Tibial artery (tissue), 4 donors: ENCODE data around the gene NFU1.

ENCODE experiments used
- DNase-seq, 2 donors: peaks; one replicate each; pipeline ENCODE4 v3.0.0-alpha.2; 2019
- H3K27ac ChIP-seq, 2 donors: fragments of 200-600 bp; sonication (generic) in 1 of 2; 1 replicate in 1 of 2; 2 replicates in 1 of 2; pipeline ENCODE4 v1.5.1; 2018 to 2019; ENCODE audit warnings: mild to moderate bottlenecking in 1 of 2
- H3K27me3 ChIP-seq, 2 donors: fragments of 200-600 bp; sonication (generic) in 1 of 2; one replicate each; pipeline versions ENCODE4 v1.5.1 to v1.6.0; 2016 to 2019
- H3K36me3 ChIP-seq, 3 donors: fragments of 200-600 bp; sonication (generic) in 2 of 3; one replicate each; pipeline ENCODE4 v1.5.1; 2016 to 2019; ENCODE audit warnings: mild to moderate bottlenecking in 2 of 3
- H3K4me1 ChIP-seq, 4 donors: fragments of 200-600 bp; sonication (generic) in 2 of 4; 1 replicate in 3 of 4; 2 replicates in 1 of 4; pipeline ENCODE4 v1.5.1; 2016 to 2019
- H3K4me3 ChIP-seq, 2 donors: fragments of 200-600 bp; sonication (generic) in 1 of 2; 1 replicate in 1 of 2; 2 replicates in 1 of 2; pipeline ENCODE4 v1.5.1; 2018 to 2019; ENCODE audit warnings: mild to moderate bottlenecking in 2 of 2
- H3K9me3 ChIP-seq, 3 donors: fragments of 200-600 bp; sonication (generic) in 1 of 3; one replicate each; pipeline ENCODE4 v1.5.1; 2016 to 2019
- intact Hi-C: fragments of 100-400 bp; cut with DNase I; formaldehyde crosslinking; loops from one replicate; pipeline ENCODE4 v1.15.0; 2023; ENCODE audit warnings: low total_unique reads
- TF ChIP-seq, protein P1 (sequence below), 2 experiments: fragments of 200-600 bp in 1 of 2; fragments of 450-650 bp in 1 of 2; IDR thresholded peaks; one replicate each; pipeline ENCODE4 v1.5.1; 2017 to 2019; ENCODE audit warnings: antibody characterized with exemption in 2 of 2, mild to moderate bottlenecking in 1 of 2, moderate library complexity in 1 of 2

NFU1 gene

GRCh38 chr2:69376403-69376802 is 60.8 kb downstream of the NFU1 start:
- no peaks in the 10 kb centered on the region for H3K9me3 ChIP-seq
- TF ChIP-seq, protein P1, sequence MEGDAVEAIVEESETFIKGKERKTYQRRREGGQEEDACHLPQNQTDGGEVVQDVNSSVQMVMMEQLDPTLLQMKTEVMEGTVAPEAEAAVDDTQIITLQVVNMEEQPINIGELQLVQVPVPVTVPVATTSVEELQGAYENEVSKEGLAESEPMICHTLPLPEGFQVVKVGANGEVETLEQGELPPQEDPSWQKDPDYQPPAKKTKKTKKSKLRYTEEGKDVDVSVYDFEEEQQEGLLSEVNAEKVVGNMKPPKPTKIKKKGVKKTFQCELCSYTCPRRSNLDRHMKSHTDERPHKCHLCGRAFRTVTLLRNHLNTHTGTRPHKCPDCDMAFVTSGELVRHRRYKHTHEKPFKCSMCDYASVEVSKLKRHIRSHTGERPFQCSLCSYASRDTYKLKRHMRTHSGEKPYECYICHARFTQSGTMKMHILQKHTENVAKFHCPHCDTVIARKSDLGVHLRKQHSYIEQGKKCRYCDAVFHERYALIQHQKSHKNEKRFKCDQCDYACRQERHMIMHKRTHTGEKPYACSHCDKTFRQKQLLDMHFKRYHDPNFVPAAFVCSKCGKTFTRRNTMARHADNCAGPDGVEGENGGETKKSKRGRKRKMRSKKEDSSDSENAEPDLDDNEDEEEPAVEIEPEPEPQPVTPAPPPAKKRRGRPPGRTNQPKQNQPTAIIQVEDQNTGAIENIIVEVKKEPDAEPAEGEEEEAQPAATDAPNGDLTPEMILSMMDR (IDR thresholded peaks at IDR 0.05): no peak
- H3K4me3 ChIP-seq: no peak overlapping the region
- peaks cover 15 to 25% (median 21%) of the 10 kb centered on the region in 3 donors for H3K36me3 ChIP-seq
- H3K4me1 ChIP-seq: peaks cover 0 to 25% (median 6%) of the 10 kb centered on the region in 4 donors
- no peaks in the 10 kb centered on the region for H3K27me3 ChIP-seq
- no peak overlapping the region for H3K27ac ChIP-seq
- no peak for DNase-seq
- intact Hi-C loops: no loop called here

GRCh38 chr2:69375494-69376353 is 61.5 kb downstream of the NFU1 start:
- Histone ChIP-seq H3K27me3 (no peaks in the 10 kb centered on the region), H3K4me3 (no peak overlapping the region), H3K4me1 (peaks cover 0 to 18% (median 3%) of the 10 kb centered on the region in 4 donors), H3K9me3 (no peaks in the 10 kb centered on the region), H3K27ac (no peak overlapping the region), H3K36me3 (peaks cover 19 to 31% (median 28%) of the 10 kb centered on the region in 3 donors)
- intact Hi-C loops: no loop called here
- TF ChIP-seq, protein P1 (IDR thresholded peaks at IDR 0.05): peak; percentile 50 to 52
- no peak for DNase-seq

- peaks cover 49 to 61% (median 57%) of the 10 kb centered on the region in 3 donors for H3K36me3 ChIP-seq
Observed at GRCh38 chr2:69372767-69373166, 64.5 kb downstream of the NFU1 start.

DNA sequence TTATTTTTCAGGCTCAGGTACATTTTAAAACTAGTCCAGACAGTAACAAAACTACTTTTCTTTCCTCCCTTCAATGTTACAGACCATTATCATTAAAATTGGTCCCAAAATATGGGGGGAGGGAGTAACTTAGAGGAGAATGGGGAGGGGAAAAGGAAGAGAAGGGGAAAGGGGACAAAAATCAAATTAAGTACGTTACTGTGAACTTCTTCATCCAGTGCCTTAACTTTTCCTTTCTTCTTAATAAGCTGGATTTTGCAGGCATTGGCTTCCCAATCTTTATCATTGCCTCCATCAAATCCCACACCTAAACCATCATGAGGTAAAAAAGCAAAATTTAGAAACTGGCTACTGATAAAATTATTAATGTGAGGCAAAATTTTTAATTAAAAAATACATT is 67.4 kb downstream of the NFU1 start:
- Histone ChIP-seq H3K9me3 (no peaks in the 10 kb centered on the region), H3K27me3 (no peaks in the 10 kb centered on the region), H3K27ac (no peak overlapping the region), H3K36me3 (peaks cover 70 to 90% (median 76%) of the 10 kb centered on the region in 3 donors), H3K4me1 (no peaks in the 10 kb centered on the region), H3K4me3 (no peak overlapping the region)
- TF ChIP-seq, protein P1 (IDR thresholded peaks at IDR 0.05): no peak
- intact Hi-C loops: no loop called here
- no peak for DNase-seq

More at GRCh38 chr2:69372767-69373166, 64.5 kb downstream of the NFU1 start:
- TF ChIP-seq, protein P1 (IDR thresholded peaks at IDR 0.05): no peak
- H3K27ac ChIP-seq: no peak overlapping the region
- no peak overlapping the region for H3K4me3 ChIP-seq
- peaks cover 0 to 14% (median 0%) of the 10 kb centered on the region in 4 donors for H3K4me1 ChIP-seq
- no peaks in the 10 kb centered on the region for H3K27me3 ChIP-seq
- H3K9me3 ChIP-seq: no peaks in the 10 kb centered on the region
- no peak for DNase-seq
- intact Hi-C loops: no loop called here

- intact Hi-C loops: no loop called here
- H3K4me1 ChIP-seq: no peaks in the 10 kb centered on the region
- TF ChIP-seq, protein P1 (IDR thresholded peaks at IDR 0.05): no peak
- no peak overlapping the region for H3K4me3 ChIP-seq
- no peak for DNase-seq
- no peaks in the 10 kb centered on the region for H3K9me3 ChIP-seq
- H3K27ac ChIP-seq: no peak overlapping the region
- H3K36me3 ChIP-seq: peaks cover 70 to 97% (median 78%) of the 10 kb centered on the region in 3 donors
- no peaks in the 10 kb centered on the region for H3K27me3 ChIP-seq
Observed at GRCh38 chr2:69368588-69368987, 68.6 kb downstream of the NFU1 start.
